H9 (cell line): Measurements from ENCODE around the gene FAM193A. TPM values are rescaled to one million over a fixed set of nuclear protein-coding genes. Genes with fewer than 3 reads are reported as not detected.

ENCODE experiments used
- DNase-seq: peaks from one replicate; pipeline ENCODE4 v3.0.0-alpha.2; 2017
- H2AFZ ChIP-seq: one replicate; pipeline ENCODE4 v1.6.1; 2013; ENCODE audit warnings: mild to moderate bottlenecking, low read length, control low read depth, moderate library complexity
- H2AK5ac ChIP-seq: 2 replicates; pipeline ENCODE4 v1.6.1; 2013; ENCODE audit warnings: low read length, control low read depth, mixed read lengths; ENCODE audit not compliant: insufficient read length
- H2BK120ac ChIP-seq: one replicate; pipeline ENCODE4 v1.6.1; 2013; ENCODE audit warnings: low read depth, mild to moderate bottlenecking, low read length, control low read depth, inconsistent platforms; ENCODE audit not compliant: poor library complexity, severe bottlenecking
- H2BK12ac ChIP-seq: 2 replicates; pipeline ENCODE4 v1.6.1; 2013; ENCODE audit warnings: low read length, control low read depth, mixed read lengths, low read depth; ENCODE audit not compliant: insufficient read length
- H2BK15ac ChIP-seq: 2 replicates; pipeline ENCODE4 v1.6.1; 2013; ENCODE audit warnings: low read depth, low read length, control low read depth
- H2BK20ac ChIP-seq: one replicate; pipeline ENCODE4 v1.6.1; 2013; ENCODE audit warnings: low read depth, mild to moderate bottlenecking, low read length, control low read depth, inconsistent platforms; ENCODE audit not compliant: poor library complexity, severe bottlenecking
- H2BK5ac ChIP-seq: 2 replicates; pipeline ENCODE4 v1.6.1; 2013; ENCODE audit warnings: low read length, control low read depth, mixed read lengths; ENCODE audit not compliant: insufficient read length
- H3K14ac ChIP-seq: 2 replicates; pipeline ENCODE4 v1.6.1; 2013; ENCODE audit warnings: low read length, control low read depth; ENCODE audit not compliant: insufficient read depth
- H3K18ac ChIP-seq: 2 replicates; pipeline ENCODE4 v1.6.1; 2013; ENCODE audit warnings: low read depth, mild to moderate bottlenecking, mixed read lengths, low read length, control low read depth; ENCODE audit not compliant: insufficient read length
- H3K23ac ChIP-seq: 2 replicates; pipeline ENCODE4 v1.6.1; 2013; ENCODE audit warnings: low read length, control low read depth, mixed read lengths, low read depth; ENCODE audit not compliant: insufficient read length
- H3K23me2 ChIP-seq: 2 replicates; pipeline ENCODE4 v1.6.1; 2013; ENCODE audit warnings: low read depth, mild to moderate bottlenecking, mixed read lengths, low read length, control low read depth; ENCODE audit not compliant: insufficient read length, poor library complexity, severe bottlenecking
- H3K27ac ChIP-seq: 2 replicates; pipeline ENCODE4 v1.5.1; 2013; ENCODE audit warnings: low read length, control low read depth, mixed read lengths, low read depth; ENCODE audit not compliant: insufficient read length
- H3K27me3 ChIP-seq: 2 replicates; pipeline ENCODE4 v1.6.1; 2013; ENCODE audit warnings: low read length, control low read depth, inconsistent platforms; ENCODE audit not compliant: insufficient read depth
- H3K4ac ChIP-seq: 2 replicates; pipeline ENCODE4 v1.6.1; 2013; ENCODE audit warnings: low read depth, mild to moderate bottlenecking, control low read depth, inconsistent platforms, low read length, moderate library complexity
- H3K4me1 ChIP-seq: 2 replicates; pipeline ENCODE4 v1.6.1; 2013; ENCODE audit warnings: low read length, control low read depth, inconsistent platforms; ENCODE audit not compliant: insufficient read depth
- H3K4me2 ChIP-seq: 2 replicates; pipeline ENCODE4 v1.6.1; 2013; ENCODE audit warnings: low read length, control low read depth, mixed read lengths; ENCODE audit not compliant: insufficient read length, insufficient read depth
- H3K56ac ChIP-seq: 2 replicates; pipeline ENCODE4 v1.6.1; 2013; ENCODE audit warnings: low read depth, mild to moderate bottlenecking, mixed read lengths, low read length, control low read depth; ENCODE audit not compliant: insufficient read length
- H3K79me1 ChIP-seq: 2 replicates; pipeline ENCODE4 v1.6.1; 2013; ENCODE audit warnings: low read depth, mild to moderate bottlenecking, moderate library complexity, low read length, control low read depth, inconsistent platforms; ENCODE audit not compliant: insufficient read depth, poor library complexity, severe bottlenecking
- H3K79me2 ChIP-seq: 2 replicates; pipeline ENCODE4 v1.6.1; 2013; ENCODE audit warnings: low read length, control low read depth, inconsistent platforms; ENCODE audit not compliant: insufficient read depth
- H3K9ac ChIP-seq: 2 replicates; pipeline ENCODE4 v1.6.1; 2013; ENCODE audit warnings: low read length, control low read depth, mixed read lengths; ENCODE audit not compliant: insufficient read length; ENCODE audit errors: extremely low read depth
- H3K9me3 ChIP-seq: one replicate; pipeline ENCODE4 v1.6.1; 2013; ENCODE audit warnings: low read depth, low read length, inconsistent platforms; ENCODE audit not compliant: control insufficient read depth
- H3T11ph ChIP-seq: one replicate; pipeline ENCODE4 v1.6.1; 2013; ENCODE audit warnings: mild to moderate bottlenecking, low read length, control low read depth, inconsistent platforms
- H4K20me1 ChIP-seq: one replicate; pipeline ENCODE4 v1.6.1; 2013; ENCODE audit not compliant: control insufficient read depth, insufficient read length, insufficient read depth
- H4K5ac ChIP-seq: 2 replicates; pipeline ENCODE4 v1.6.1; 2013; ENCODE audit warnings: low read depth, mild to moderate bottlenecking, mixed read lengths, low read length, control low read depth; ENCODE audit not compliant: insufficient read length
- H4K8ac ChIP-seq: replicated peaks from 2 replicates; pipeline ENCODE4 v1.6.1; 2013; ENCODE audit warnings: low read length, control low read depth, mixed read lengths, low read depth; ENCODE audit not compliant: insufficient read length
- H4K91ac ChIP-seq: 2 replicates; pipeline ENCODE4 v1.6.1; 2013; ENCODE audit warnings: low read depth, mild to moderate bottlenecking, moderate library complexity, mixed read lengths, low read length, control low read depth; ENCODE audit not compliant: insufficient read length
- H3K27ac Mint-ChIP-seq, 3 experiments: 2 replicates in 2 of 3; 3 replicates in 1 of 3; pipeline ENCODE4 v1.8.0; 2020 to 2021; ENCODE audit warnings: mixed read lengths in 3 of 3, mild to moderate bottlenecking in 1 of 3, moderate library complexity in 1 of 3
- H3K27me3 Mint-ChIP-seq: 2 replicates; pipeline ENCODE4 v1.8.0; 2021; ENCODE audit warnings: low read depth, mild to moderate bottlenecking, moderate library complexity, mixed read lengths
- H3K36me3 Mint-ChIP-seq, 3 experiments: 2 replicates in 2 of 3; 3 replicates in 1 of 3; pipeline ENCODE4 v1.8.0; 2020 to 2021; ENCODE audit warnings: low read depth in 3 of 3, mixed read lengths in 3 of 3; ENCODE audit not compliant: insufficient read depth in 1 of 3
- H3K4me1 Mint-ChIP-seq, 2 experiments: 2 replicates each; pipeline ENCODE4 v1.8.0; 2020; ENCODE audit warnings: mixed read lengths in 2 of 2
- H3K4me3 Mint-ChIP-seq, 2 experiments: 2 replicates in 1 of 2; 3 replicates in 1 of 2; pipeline ENCODE4 v1.8.0; 2020 to 2021; ENCODE audit warnings: mild to moderate bottlenecking in 2 of 2, mixed read lengths in 2 of 2, moderate library complexity in 1 of 2
- H3K9me3 Mint-ChIP-seq, 2 experiments: 2 replicates in 1 of 2; 3 replicates in 1 of 2; pipeline ENCODE4 v1.8.0; 2020; ENCODE audit warnings: mild to moderate bottlenecking in 2 of 2, mixed read lengths in 2 of 2, moderate library complexity in 1 of 2
- WGBS: extraction: QIAGEN DNeasy Blood & Tissue Kit; methylation state at CpG from one replicate; pipeline ENCODE4 v1.1.7; 2013; ENCODE audit warnings: missing lambda C conversion rate, low lambda C conversion rate, mixed read lengths; ENCODE audit not compliant: insufficient read length; ENCODE audit errors: extremely low coverage; 5-methylcytosine and 5-hydroxymethylcytosine counted together
- long read RNA-seq: library from polyadenylated mRNA; unstranded; transcript quantifications from one replicate; pipeline ENCODE4 v2.0.0, GENCODE V29; 2020
- total RNA-seq: library from RNA; stranded (reverse); gene quantifications from 2 replicates; pipeline ENCODE4 v1.2.1, GENCODE V29; 2021
- TF ChIP-seq, protein P1 (sequence below): fragments of 200-600 bp; sonication (generic); conservative IDR thresholded peaks from 3 replicates; pipeline ENCODE4 v1.8.0; 2021; ENCODE audit warnings: antibody characterized with exemption, mild to moderate bottlenecking

Gene FAM193A
- total RNA-seq: 35.9 and 36.9 TPM in 2 replicates
- long read RNA-seq, partial matches to known transcripts: 16 of 24 reads
- long read RNA-seq, other reads (novel, unspliced or antisense): 8 of 24 reads

DNA sequence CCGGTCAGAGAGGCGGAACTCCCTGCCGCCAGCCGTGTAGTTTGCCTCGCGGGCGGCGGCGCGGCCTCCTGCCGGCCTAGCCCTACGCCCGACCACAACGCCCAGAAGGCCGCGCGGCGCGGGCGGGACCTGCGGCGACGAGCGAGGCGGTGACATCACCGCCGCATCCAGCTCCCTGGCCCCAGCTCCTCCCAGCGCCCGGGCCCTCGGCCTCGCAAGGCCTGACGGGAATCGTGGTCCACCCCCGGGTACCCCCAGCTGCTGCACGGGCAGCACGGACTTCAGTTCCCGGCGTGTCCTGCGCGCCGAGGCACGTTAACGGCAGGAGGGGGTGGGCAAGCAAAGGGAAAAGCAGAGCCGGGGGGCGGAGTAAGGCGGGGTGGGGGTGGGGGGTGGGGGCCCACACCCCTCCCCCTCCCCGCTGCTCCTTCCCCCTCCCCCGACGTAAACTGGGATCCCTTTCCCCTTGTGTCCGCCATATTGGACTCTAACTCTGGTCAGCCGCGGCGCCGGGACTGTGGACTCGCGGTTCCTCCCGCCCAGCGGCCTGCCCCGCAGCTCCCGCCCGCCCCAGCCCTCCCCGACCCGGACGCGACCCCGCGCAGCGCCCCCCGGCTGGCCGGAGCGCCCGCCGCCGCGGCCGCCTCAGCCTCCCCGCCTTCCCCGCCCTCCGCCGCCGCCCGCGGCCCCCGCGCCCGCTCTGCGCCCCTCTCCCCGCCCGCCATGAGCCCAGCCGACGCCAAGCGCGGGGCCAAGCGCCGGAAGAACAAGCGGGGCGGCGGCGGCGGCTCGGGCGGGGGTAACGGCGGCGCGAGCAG lies at the start of gene FAM193A:
TSS of gene FAM193A (plus strand) at position 455 of the 818 bp plus-strand sequence. CDS start at position 724, 269 bp downstream.
- no peaks in the 10 kb centered on the region for H3K27me3 ChIP-seq
- no peak within 1 kb of the TSS for H2AK5ac ChIP-seq
- H3K27me3 Mint-ChIP-seq: no peaks in the 10 kb centered on the region
- H2BK120ac ChIP-seq: no peak within 1 kb of the TSS
- H3K4me3 Mint-ChIP-seq: peak within 1 kb of the TSS; percentile 93 to 96
- peak within 1 kb of the TSS; percentile 96 to 98 (median 98); a peak in 6 of 7 replicates for H3K27ac Mint-ChIP-seq
- H2AFZ ChIP-seq: no peak within 1 kb of the TSS
- peaks cover 19% of the 10 kb centered on the region; the same call in 1 of the 2 replicates for H3K79me2 ChIP-seq
- TF ChIP-seq, protein P1, sequence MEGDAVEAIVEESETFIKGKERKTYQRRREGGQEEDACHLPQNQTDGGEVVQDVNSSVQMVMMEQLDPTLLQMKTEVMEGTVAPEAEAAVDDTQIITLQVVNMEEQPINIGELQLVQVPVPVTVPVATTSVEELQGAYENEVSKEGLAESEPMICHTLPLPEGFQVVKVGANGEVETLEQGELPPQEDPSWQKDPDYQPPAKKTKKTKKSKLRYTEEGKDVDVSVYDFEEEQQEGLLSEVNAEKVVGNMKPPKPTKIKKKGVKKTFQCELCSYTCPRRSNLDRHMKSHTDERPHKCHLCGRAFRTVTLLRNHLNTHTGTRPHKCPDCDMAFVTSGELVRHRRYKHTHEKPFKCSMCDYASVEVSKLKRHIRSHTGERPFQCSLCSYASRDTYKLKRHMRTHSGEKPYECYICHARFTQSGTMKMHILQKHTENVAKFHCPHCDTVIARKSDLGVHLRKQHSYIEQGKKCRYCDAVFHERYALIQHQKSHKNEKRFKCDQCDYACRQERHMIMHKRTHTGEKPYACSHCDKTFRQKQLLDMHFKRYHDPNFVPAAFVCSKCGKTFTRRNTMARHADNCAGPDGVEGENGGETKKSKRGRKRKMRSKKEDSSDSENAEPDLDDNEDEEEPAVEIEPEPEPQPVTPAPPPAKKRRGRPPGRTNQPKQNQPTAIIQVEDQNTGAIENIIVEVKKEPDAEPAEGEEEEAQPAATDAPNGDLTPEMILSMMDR: no peak
- H3K79me1 ChIP-seq: no peaks in the 10 kb centered on the region
- no peak within 1 kb of the TSS for H4K91ac ChIP-seq
- WGBS: no CpG with 5 or more reads among the region's 106 CpGs
- no peak within 1 kb of the TSS for H2BK5ac ChIP-seq
- peaks cover 4% of the 10 kb centered on the region for H3K23me2 ChIP-seq
- H3K4ac ChIP-seq: no peak within 1 kb of the TSS
- no peak within 1 kb of the TSS for H3T11ph ChIP-seq
- no peak within 1 kb of the TSS for H3K56ac ChIP-seq
- DNase-seq: peak; percentile 100
- no peaks in the 10 kb centered on the region for H3K9me3 Mint-ChIP-seq
- H3K9me3 ChIP-seq: no peaks in the 10 kb centered on the region
- H3K36me3 Mint-ChIP-seq: peaks cover 5 to 9% (median 6%) of the 10 kb centered on the region in 3 experiments
- H4K5ac ChIP-seq: no peak within 1 kb of the TSS
- H4K8ac ChIP-seq: no peak within 1 kb of the TSS
- H2BK15ac ChIP-seq: no peak within 1 kb of the TSS
- H3K23ac ChIP-seq: no peak within 1 kb of the TSS
- peaks cover 9 to 10% of the 10 kb centered on the region in 2 experiments for H3K4me1 Mint-ChIP-seq
- peak within 1 kb of the TSS; percentile 63 for H3K18ac ChIP-seq
- H2BK20ac ChIP-seq: no peak within 1 kb of the TSS
- peak within 1 kb of the TSS; percentile 41 for H3K14ac ChIP-seq
- H2BK12ac ChIP-seq: no peak within 1 kb of the TSS
- peak within 1 kb of the TSS; percentile 44 for H3K9ac ChIP-seq
- H3K27ac ChIP-seq: no peak within 1 kb of the TSS
- peak within 1 kb of the TSS; percentile 58 for H3K4me2 ChIP-seq
- peaks cover 3% of the 10 kb centered on the region; the same call in 1 of the 2 replicates for H3K4me1 ChIP-seq
- no peaks in the 10 kb centered on the region for H4K20me1 ChIP-seq
